Transverse colon (tissue), 4 donors: Measurements from ENCODE around the gene RABGAP1L. TPM values are rescaled to one million over a fixed set of nuclear protein-coding genes. Genes with fewer than 3 reads are reported as not detected.

ENCODE experiments used
- DNase-seq: peaks from one replicate; pipeline ENCODE4 v3.0.0-alpha.2; 2019
- H3K27ac ChIP-seq, 4 donors: fragments of 200-600 bp; sonication (generic); 2 replicates each; pipeline ENCODE4 v1.5.1; 2016 to 2018; ENCODE audit warnings: inconsistent platforms in 4 of 4
- H3K27me3 ChIP-seq: fragments of 200-600 bp; sonication (generic); 2 replicates; pipeline ENCODE4 v1.5.1; 2017; ENCODE audit warnings: inconsistent platforms
- H3K36me3 ChIP-seq, 4 donors: fragments of 200-600 bp; sonication (generic); 2 replicates each; pipeline ENCODE4 v1.5.1; 2017 to 2019; ENCODE audit warnings: inconsistent platforms in 4 of 4
- H3K4me1 ChIP-seq, 4 donors: fragments of 200-600 bp; sonication (generic); 2 replicates each; pipeline ENCODE4 v1.5.1; 2017 to 2020; ENCODE audit warnings: inconsistent platforms in 4 of 4
- H3K4me3 ChIP-seq, 4 donors: fragments of 200-600 bp; sonication (generic); 1 replicate in 1 of 4; 2 replicates in 3 of 4; pipeline versions ENCODE4 v1.5.1 to v1.6.1; 2017 to 2019; ENCODE audit warnings: inconsistent platforms in 4 of 4
- H3K9me3 ChIP-seq, 2 donors: fragments of 200-600 bp; sonication (generic); 2 replicates each; pipeline ENCODE4 v1.5.1; 2017 to 2019; ENCODE audit warnings: inconsistent platforms in 2 of 2
- EP300 ChIP-seq: sonication (generic); formaldehyde crosslinking; IDR thresholded peaks from one replicate; pipeline ENCODE4 v1.6.1; 2017; ENCODE audit warnings: antibody characterized with exemption, low read depth
- POLR2A ChIP-seq: fragments of 450-650 bp; IDR thresholded peaks from one replicate; pipeline ENCODE4 v1.6.1; 2016; ENCODE audit warnings: antibody characterized with exemption, mild to moderate bottlenecking, moderate library complexity
- POLR2AphosphoS5 ChIP-seq, 3 donors: sonication (generic); formaldehyde crosslinking; IDR thresholded peaks; one replicate each; pipeline ENCODE4 v1.6.1; 2016; ENCODE audit warnings: antibody characterized with exemption in 3 of 3
- WGBS, 2 donors: methylation state at CpG; one replicate each; pipeline ENCODE4 v1.1.5; 2018; ENCODE audit warnings: low coverage in 1 of 2; 5-methylcytosine and 5-hydroxymethylcytosine counted together
- in situ Hi-C, 4 donors: fragments of 200-750 bp; cut with MboI; loops; one replicate each; pipeline versions ENCODE4 v1.15.0 to v1.15.1; 2017; ENCODE audit warnings: low sequenced_read_pairs in 3 of 4, low pct_ligation_motif_present in 1 of 4, low pct_unique_long_range_greater_than_20kb in 1 of 4
- intact Hi-C: fragments of 100-400 bp; cut with DNase I; formaldehyde crosslinking; loops from one replicate; pipeline ENCODE4 v1.15.1; 2023; ENCODE audit warnings: low total_unique reads
- total RNA-seq, 4 donors: library from RNA; depleted of rRNA; stranded (reverse); fragments of >200 nt; gene quantifications; one replicate each; pipeline ENCODE4 v1.1.0, GENCODE V29; 2016
- TF ChIP-seq, protein P1 (sequence below), 5 experiments: fragments of 200-600 bp in 3 of 5; fragments of 450-650 bp in 2 of 5; sonication (generic) in 3 of 5; IDR thresholded peaks; 1 replicate in 2 of 5; 2 replicates in 3 of 5; pipeline ENCODE4 v1.5.1; 2016 to 2017; ENCODE audit warnings: antibody characterized with exemption in 5 of 5, inconsistent platforms in 3 of 5, mild to moderate bottlenecking in 2 of 5, moderate library complexity in 1 of 5

RABGAP1L gene
- total RNA-seq, 4 donors from 2014 or later = 68.9 to 127 (median 99.9) TPM

GRCh38 chr1:174189428-174190062 is 30.2 kb downstream of the RABGAP1L start:
- no peak overlapping the region for H3K27ac ChIP-seq
- no peaks in the 10 kb centered on the region for H3K27me3 ChIP-seq
- intact Hi-C loops (no loop called here), in situ Hi-C loops (no loop called here)
- H3K9me3 ChIP-seq = peaks cover 0 to 6% of the 10 kb centered on the region in 2 donors
- WGBS, 2 donors = 76 to 92% methylated on average over 3 to 4 of the region's 4 CpGs
- no peaks in the 10 kb centered on the region for H3K36me3 ChIP-seq
- H3K4me3 ChIP-seq = no peak overlapping the region
- no peak for DNase-seq
- H3K4me1 ChIP-seq = peaks cover 0 to 4% (median 0%) of the 10 kb centered on the region in 4 donors
- TF ChIP-seq POLR2A (no peak), EP300 (no peak), POLR2AphosphoS5 (IDR thresholded peaks at IDR 0.05) (no peak)
- TF ChIP-seq, protein P1, sequence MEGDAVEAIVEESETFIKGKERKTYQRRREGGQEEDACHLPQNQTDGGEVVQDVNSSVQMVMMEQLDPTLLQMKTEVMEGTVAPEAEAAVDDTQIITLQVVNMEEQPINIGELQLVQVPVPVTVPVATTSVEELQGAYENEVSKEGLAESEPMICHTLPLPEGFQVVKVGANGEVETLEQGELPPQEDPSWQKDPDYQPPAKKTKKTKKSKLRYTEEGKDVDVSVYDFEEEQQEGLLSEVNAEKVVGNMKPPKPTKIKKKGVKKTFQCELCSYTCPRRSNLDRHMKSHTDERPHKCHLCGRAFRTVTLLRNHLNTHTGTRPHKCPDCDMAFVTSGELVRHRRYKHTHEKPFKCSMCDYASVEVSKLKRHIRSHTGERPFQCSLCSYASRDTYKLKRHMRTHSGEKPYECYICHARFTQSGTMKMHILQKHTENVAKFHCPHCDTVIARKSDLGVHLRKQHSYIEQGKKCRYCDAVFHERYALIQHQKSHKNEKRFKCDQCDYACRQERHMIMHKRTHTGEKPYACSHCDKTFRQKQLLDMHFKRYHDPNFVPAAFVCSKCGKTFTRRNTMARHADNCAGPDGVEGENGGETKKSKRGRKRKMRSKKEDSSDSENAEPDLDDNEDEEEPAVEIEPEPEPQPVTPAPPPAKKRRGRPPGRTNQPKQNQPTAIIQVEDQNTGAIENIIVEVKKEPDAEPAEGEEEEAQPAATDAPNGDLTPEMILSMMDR (IDR thresholded peaks at IDR 0.05) = no peak

DNA sequence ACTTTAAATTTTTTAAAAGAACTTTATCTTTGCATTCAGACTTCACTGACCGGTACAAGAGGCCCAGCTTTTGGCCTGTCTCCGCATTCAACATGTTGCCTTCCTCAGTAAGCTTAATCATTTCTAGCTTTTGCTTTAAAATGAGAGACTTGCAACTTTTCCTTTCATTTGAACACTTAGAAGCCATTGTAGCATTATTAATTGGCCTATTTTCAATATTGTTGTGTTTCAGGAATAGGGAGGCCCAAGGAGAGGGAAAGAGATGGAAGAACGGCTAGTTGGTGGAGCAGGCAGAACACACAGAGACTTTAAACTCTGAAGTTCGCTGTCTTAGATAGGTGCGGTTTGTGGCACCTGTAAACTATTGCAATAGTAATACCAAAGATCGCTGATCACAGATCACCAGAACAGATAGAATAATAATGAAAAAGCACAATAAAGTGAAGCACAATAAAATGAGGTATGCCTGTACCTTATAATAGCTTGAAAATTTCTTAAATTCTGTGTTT is 31.4 kb downstream of the RABGAP1L start:
- Histone ChIP-seq H3K4me1 (peaks cover 0 to 4% (median 0%) of the 10 kb centered on the region in 4 donors), H3K4me3 (no peak overlapping the region), H3K27ac (no peak overlapping the region), H3K9me3 (peaks cover 0 to 6% of the 10 kb centered on the region in 2 donors), H3K27me3 (no peaks in the 10 kb centered on the region), H3K36me3 (no peaks in the 10 kb centered on the region)
- WGBS, 2 donors = 86 to 89% methylated on average over 6 of the region's 6 CpGs
- no peak for TF ChIP-seq POLR2A
- intact Hi-C loops (no loop called here), in situ Hi-C loops (no loop called here)
- DNase-seq = no peak

DNA sequence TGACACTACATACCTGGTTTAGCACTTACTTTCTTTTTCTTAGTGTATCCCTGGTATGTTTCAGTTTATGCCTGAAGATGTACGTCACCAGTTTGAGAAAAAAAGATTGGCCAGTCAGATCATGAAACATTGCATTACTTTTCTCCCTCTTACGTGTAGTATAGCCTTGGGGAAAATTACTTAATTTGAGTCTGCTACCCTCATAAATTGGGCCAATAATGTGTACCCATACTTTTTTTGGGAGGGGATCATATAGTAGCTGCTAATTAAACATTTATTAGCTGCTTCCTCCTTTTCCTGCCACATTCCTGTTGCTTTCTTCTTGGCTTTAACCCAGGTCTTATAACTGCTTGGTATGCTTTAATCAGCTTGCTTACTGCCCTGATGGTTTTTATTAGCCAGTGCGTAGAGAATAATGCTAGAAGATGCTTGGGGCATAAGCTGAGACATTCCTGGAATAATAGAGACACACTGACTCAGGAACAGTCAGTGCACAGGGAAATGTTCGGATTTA is 32.1 kb downstream of the RABGAP1L start:
- no peaks in the 10 kb centered on the region for H3K36me3 ChIP-seq
- H3K4me3 ChIP-seq = no peak overlapping the region
- in situ Hi-C loops (no loop called here), intact Hi-C loops (no loop called here)
- DNase-seq = no peak
- TF ChIP-seq EP300 (no peak), POLR2AphosphoS5 (IDR thresholded peaks at IDR 0.05) (no peak), POLR2A (no peak)
- TF ChIP-seq, protein P1 (IDR thresholded peaks at IDR 0.05) = no peak
- H3K27ac ChIP-seq = no peak overlapping the region
- H3K4me1 ChIP-seq = peaks cover 0 to 4% (median 0%) of the 10 kb centered on the region in 4 donors
- no peaks in the 10 kb centered on the region for H3K27me3 ChIP-seq
- H3K9me3 ChIP-seq = peaks cover 0 to 6% of the 10 kb centered on the region in 2 donors
- 82 to 83% methylated on average over 4 of the region's 4 CpGs for WGBS, 2 donors

GRCh38 chr1:174194461-174194860 is 35.1 kb downstream of the RABGAP1L start:
- TF ChIP-seq POLR2AphosphoS5 (IDR thresholded peaks at IDR 0.05) (no peak), POLR2A (no peak), EP300 (no peak)
- TF ChIP-seq, protein P1 (IDR thresholded peaks at IDR 0.05) = no peak
- Histone ChIP-seq H3K27me3 (no peaks in the 10 kb centered on the region), H3K27ac (no peak overlapping the region), H3K9me3 (no peaks in the 10 kb centered on the region), H3K36me3 (no peaks in the 10 kb centered on the region), H3K4me1 (peaks cover 0 to 4% (median 0%) of the 10 kb centered on the region in 4 donors), H3K4me3 (no peak overlapping the region)
- WGBS, 2 donors = 89 to 95% methylated on average over 2 to 6 of the region's 6 CpGs
- no peak for DNase-seq
- intact Hi-C loops = no loop called here
- in situ Hi-C loops = no loop called here
